DMS 273 (cell line): ENCODE data around the gene TAF8.

Experiments used
- DNase-seq: peaks from one replicate; lab custom pipeline; 2025; ENCODE audit not compliant: unreplicated experiment; lab: John Stamatoyannopoulos, UW

The TAF8 gene

GRCh38 chr6:42049948-42050296 lies 402 bp upstream of the TAF8 start:
- DNase-seq = no peak

- DNase-seq = no peak
Measured at GRCh38 chr6:42051268-42051653, 937 bp downstream of the TAF8 start.

DNA sequence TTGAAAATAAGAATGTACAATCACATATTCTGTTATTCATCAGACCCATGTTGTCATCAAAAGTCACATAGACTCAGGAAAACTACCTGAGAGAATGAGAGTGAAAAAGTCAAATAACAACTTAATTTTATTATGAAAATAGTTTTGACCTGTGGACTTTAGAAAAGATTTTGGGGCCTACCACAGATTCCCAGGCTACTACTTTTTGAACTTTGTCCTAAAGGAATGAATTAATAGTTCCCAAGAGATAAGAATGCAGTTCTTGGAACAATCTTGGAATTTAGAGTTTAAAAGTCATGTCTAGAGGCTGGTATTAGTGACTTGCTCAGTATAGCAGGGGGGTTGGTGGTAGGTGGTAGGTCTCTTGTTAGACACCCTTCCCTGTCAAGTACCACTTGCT lies 3.3 kb downstream of the TAF8 start:
- no peak for DNase-seq

DNA sequence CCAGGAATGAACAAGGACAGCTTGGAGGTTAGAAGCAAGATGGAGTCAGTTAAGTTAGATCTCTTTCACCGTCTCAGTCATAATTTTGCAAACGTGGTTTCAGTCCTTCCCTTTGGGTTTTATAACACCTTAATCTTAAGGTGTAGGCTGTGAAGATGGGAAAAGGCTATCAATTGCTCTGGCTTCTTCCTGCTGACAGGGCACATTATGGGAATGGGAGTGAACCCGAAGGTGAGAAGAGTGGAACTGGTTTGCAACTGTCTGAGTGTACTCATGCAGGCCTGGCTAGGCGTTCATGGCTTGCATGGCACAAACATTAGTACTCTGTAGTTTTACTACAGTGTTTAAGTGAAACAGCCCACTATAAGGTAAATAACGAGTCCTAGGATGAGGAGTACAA lies 9.4 kb downstream of the TAF8 start:
- DNase-seq = no peak

DNA sequence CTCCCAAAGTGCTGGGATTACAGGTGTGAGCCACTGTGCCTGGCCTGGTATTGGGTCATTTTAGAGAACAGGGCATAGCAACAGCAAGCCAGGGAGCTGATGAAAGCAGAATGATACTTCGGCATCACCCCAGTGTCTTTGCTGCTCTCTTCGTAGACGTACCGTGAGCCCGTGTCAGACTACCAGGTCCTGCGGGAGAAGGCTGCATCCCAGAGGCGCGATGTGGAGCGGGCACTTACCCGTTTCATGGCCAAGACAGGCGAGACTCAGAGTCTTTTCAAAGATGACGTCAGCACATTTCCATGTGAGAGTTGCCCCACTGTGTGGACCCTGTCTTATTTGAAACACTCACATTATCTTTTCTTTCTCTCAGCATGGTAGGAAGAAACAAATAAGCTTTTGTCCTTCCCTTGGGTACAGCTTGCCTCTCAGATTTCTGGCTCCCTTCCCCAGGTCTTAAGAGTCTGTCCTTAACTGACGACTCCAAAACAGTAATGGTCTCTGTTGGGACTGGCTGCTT lies 15.9 kb downstream of the TAF8 start:
- no peak for DNase-seq

GRCh38 chr6:42068173-42068572 lies 17.8 kb downstream of the TAF8 start:
- no peak for DNase-seq

DNA sequence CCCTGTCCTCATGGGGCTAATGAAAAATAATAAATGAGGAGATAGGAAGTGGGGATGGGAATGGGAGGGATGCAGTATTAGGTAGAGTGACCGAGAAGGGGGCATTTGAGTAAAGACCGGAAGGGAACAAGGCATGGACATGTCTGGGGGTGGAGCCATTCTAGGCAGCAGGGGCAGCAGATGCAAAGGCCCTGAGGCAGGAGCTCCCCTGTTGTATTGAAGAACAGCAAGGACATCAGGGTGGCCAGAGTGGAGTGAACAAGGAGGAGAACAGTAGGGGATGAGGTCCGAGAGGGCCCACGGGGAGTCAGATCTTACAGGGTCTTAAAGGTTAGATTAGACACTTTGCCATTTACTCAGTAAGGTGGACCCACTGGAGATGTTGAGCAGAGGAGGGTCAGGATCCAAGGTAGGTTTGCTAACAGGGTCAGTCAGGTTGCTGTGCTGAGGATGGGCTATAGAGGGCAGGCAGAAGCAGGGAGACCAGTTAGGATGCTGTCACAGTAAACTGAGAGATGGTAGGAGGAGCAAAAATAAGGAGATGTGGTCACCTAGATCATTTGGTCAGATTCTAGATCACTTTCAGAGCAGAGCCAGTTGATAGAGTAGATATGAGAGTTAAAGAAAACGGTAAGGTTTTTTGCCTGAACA lies 18.7 kb downstream of the TAF8 start:
- no peak for DNase-seq

GRCh38 chr6:42071881-42072583 lies 21.7 kb downstream of the TAF8 start:
- DNase-seq = no peak

GRCh38 chr6:42073287-42073686 lies 23.0 kb downstream of the TAF8 start:
- DNase-seq = no peak

DNA sequence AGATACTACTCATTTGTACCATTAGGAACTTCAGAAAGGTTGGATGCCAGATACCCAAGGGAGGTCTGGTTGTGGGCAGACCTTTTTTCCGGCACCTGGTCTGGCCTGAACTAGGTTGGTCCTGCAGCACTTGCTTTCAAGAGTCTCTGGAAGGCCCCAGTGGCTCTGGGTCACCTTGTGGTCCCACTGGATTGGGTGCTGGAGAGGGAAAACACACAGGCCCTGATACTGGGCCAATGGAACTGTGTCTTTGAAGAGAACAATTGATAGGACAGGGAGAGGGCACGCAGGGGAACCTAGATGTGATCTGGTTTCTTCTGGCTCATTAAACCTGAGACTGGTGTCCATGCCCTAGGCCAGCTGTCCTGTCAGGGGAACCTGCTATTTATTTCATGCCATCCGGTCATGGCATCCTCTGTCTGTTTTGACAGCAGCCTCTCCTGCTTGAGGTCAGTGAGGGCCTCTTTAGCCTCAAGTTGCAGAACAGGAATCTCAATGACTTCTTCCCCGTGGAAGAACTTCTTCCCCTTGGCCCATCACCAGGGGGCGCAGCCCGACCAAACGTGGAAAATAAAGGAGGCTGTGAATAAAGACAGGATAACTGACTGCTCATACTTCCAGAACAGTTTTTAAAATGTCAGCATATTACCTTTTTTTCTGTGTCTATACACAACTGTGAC lies 25.0 kb downstream of the TAF8 start:
- peak; percentile 87 for DNase-seq

GRCh38 chr6:42078386-42078785 lies 28.1 kb downstream of the TAF8 start:
- DNase-seq = no peak

- no peak for DNase-seq
Measured at GRCh38 chr6:42079941-42080464, 29.7 kb downstream of the TAF8 start.

- no peak for DNase-seq
Measured at GRCh38 chr6:42083530-42083929, 33.2 kb downstream of the TAF8 start.

GRCh38 chr6:42084889-42085288 lies 34.6 kb downstream of the TAF8 start:
- DNase-seq = peak; percentile 40

DNA sequence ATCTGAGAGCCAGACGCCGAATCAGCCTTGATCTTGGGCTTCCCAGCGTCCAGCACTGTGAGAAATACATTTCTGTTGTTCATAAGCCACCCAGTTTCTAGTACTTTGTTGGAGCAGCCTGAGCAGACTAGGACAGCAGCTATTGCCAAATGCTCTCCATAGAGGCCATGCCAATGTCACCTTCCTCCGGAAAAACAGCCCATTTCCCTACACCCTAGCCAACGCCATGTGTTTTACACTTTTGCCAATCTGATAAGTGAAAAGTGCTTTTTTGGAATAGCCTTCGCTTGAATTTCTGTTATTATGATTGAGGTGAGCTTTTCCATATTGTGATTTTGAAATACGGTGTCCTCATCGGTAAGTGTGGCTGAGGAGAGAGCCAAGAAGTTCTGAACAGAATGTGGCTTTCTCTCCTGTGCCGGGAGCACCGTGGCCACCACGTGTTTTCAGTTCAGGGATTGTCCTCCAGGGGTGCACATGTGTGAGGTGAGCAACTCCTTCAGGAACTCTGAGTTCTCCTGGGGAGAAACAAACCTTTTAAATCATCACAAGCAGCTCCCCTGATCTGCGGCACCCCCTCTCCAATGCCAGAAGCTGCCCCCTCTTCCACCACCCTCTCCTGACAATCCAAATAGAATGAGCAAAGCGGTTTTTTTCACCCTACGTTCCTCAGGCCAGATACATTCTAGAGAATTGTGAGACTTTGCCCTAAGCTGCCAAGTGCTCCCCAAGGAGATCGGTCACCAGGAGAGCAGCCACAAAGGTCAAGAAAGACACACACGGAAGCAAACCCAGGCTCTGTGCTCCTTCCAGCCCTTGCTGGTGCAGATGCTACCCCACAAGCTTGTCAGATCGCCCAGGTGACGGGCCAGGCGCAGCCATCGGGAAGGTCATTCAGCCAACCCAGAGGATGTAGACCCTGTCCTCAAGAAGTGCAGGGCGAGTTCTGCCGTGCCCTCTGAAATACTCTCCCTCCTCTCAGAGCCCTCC lies 36.0 kb downstream of the TAF8 start:
- DNase-seq = peak; percentile 30

GRCh38 chr6:42088101-42088591 lies 37.8 kb downstream of the TAF8 start:
- DNase-seq = no peak

DNA sequence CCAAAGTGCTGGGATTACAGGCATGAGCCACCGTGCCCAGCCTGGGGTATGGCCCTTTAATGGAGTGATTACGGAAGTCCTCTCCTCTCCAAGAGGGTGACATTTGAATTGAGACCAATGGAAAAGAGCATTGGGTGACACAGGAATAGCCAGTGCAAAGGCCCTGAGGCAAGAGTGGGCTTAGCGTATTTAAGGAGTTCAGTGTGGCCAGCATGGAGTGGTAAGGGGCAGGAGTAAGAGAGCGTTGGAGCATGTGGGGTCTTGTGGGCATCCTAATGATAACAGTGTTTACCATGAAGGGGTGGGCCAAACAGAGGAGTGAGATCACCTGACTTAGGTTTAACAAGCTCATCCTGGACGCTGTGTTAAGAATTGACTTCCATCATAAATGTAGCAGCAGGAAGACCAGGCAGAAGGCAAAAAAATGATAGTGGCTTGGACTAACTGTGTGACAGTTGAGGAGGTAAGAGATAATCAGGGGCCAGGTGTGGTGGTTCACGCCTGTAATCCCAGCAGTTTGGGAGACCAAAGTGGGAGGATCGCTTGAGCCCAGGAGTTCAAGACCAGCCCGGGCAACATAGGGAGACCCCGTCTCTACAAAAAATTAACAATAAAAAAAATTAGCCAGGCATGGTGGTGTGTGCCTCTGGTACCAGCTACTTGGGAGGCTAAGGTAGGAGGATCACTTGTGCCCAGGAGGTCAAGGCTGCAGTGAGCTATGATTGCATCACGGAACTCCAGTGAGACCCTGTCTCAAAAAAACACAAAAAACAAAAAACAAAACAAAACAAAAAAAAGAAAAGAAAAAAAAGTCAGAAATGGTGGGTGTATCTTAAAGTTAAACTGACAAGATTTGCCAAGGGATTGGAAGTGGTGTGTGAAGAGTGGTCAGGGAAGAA lies 40.7 kb downstream of the TAF8 start:
- no peak for DNase-seq

DNA sequence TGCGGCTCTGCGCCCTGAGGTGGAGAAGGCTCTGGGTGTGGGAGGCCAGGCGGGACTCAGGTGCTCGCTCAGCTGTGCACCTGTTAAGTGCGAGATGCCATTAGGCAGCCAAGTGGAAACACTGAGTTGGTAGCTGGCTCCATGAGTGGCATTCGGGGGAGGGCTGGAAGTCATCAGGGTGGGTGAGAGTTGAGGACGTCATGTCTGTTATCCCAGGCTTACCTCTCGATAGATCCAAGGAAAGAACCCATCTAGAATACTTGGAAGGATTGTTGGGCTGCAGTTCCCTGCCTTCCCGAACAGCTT lies 41.3 kb downstream of the TAF8 start:
- DNase-seq = no peak

GRCh38 chr6:42093582-42094329 lies 43.4 kb downstream of the TAF8 start:
- DNase-seq = peak; percentile 29
